Stimulated activated CD4-positive, alpha-beta T cell treated with anti-CD3 and anti-CD28 coated beads, Interleukin-4, amount 100 ng/mL, for 48 hours (primary cell): ENCODE measurements around the gene SEC22A.
"Not testable (repeated sequence)": the region's sequence is repeated elsewhere in the genome, so short reads cannot be mapped to it uniquely, and the experiment has no call there.

Experiments
- DNase-seq, 2 donors: peaks; one replicate each; pipeline ENCODE4 v3.0.0-alpha.2; 2020; ENCODE audit warnings: low read depth in 2 of 2

The SEC22A gene

GRCh38 chr3:123180791-123181190, 21.0 kb upstream of the SEC22A start:
- DNase-seq = no peak

GRCh38 chr3:123186695-123187094, 15.0 kb upstream of the SEC22A start:
- DNase-seq = no peak

- DNase-seq = no peak
These were observed 13.7 kb upstream of the SEC22A start for GRCh38 chr3:123188058-123188457.

GRCh38 chr3:123193448-123194101, 8.2 kb upstream of the SEC22A start:
- no peak for DNase-seq

- no peak for DNase-seq
These were observed 7.2 kb upstream of the SEC22A start for GRCh38 chr3:123194552-123194951.

GRCh38 chr3:123198372-123198771, 3.4 kb upstream of the SEC22A start:
- DNase-seq = no peak

GRCh38 chr3:123201223-123201556, 553 bp upstream of the SEC22A start:
- no peak for DNase-seq

GRCh38 chr3:123202451-123202850, 708 bp downstream of the SEC22A start:
- no peak for DNase-seq

GRCh38 chr3:123218990-123219389, 17.2 kb downstream of the SEC22A start:
- DNase-seq = no peak

GRCh38 chr3:123221369-123221768, 19.6 kb downstream of the SEC22A start:
- not testable (repeated sequence) for DNase-seq

- DNase-seq = no peak
These were observed 23.3 kb downstream of the SEC22A start for GRCh38 chr3:123225016-123225415.

GRCh38 chr3:123226549-123226948, 24.8 kb downstream of the SEC22A start:
- DNase-seq = no peak

GRCh38 chr3:123229145-123229544, 27.4 kb downstream of the SEC22A start:
- no peak for DNase-seq

GRCh38 chr3:123236902-123237301, 35.2 kb downstream of the SEC22A start:
- no peak for DNase-seq

- DNase-seq = not testable (repeated sequence)
These were observed 37.4 kb downstream of the SEC22A start for GRCh38 chr3:123239186-123239585.

- no peak for DNase-seq
These were observed 38.0 kb downstream of the SEC22A start for GRCh38 chr3:123239756-123240155.

- peak in 1 of 2 donors; percentile 1 for DNase-seq
These were observed 42.4 kb downstream of the SEC22A start for GRCh38 chr3:123244128-123244527.

GRCh38 chr3:123246866-123247265, 45.1 kb downstream of the SEC22A start:
- no peak for DNase-seq

GRCh38 chr3:123256256-123256655, 54.5 kb downstream of the SEC22A start:
- no peak for DNase-seq

- DNase-seq = no peak
These were observed 56.6 kb downstream of the SEC22A start for GRCh38 chr3:123258359-123258758.

GRCh38 chr3:123258811-123259420, 57.2 kb downstream of the SEC22A start:
- no peak for DNase-seq

GRCh38 chr3:123261666-123262065, 59.9 kb downstream of the SEC22A start:
- DNase-seq = no peak

GRCh38 chr3:123262226-123262625, 60.5 kb downstream of the SEC22A start:
- DNase-seq = no peak

- DNase-seq = no peak
These were observed 61.1 kb downstream of the SEC22A start for GRCh38 chr3:123262868-123263267.
